DLD1 (cell line): Measurements from ENCODE around the gene SIM1.

Experiments used
- in situ Hi-C: cut with HindIII; loops from 2 replicates; pipeline ENCODE4 v1.10.0; 2017; ENCODE audit warnings: low sequenced_read_pairs

Gene SIM1

GRCh38 chr6:100433726-100434435, 30.8 kb downstream of the SIM1 start:
- in situ Hi-C loops = no loop called here

GRCh38 chr6:100432136-100432535, 32.6 kb downstream of the SIM1 start:
- in situ Hi-C loops = no loop called here

- in situ Hi-C loops = no loop called here
Measured at GRCh38 chr6:100430962-100431361, 33.8 kb downstream of the SIM1 start.

- in situ Hi-C loops = no loop called here
Measured at GRCh38 chr6:100427452-100427851, 37.3 kb downstream of the SIM1 start.

- in situ Hi-C loops = no loop called here
Measured at GRCh38 chr6:100426744-100427338, 37.9 kb downstream of the SIM1 start.

GRCh38 chr6:100426241-100426640, 38.5 kb downstream of the SIM1 start:
- in situ Hi-C loops = no loop called here

- in situ Hi-C loops = no loop called here
Measured at GRCh38 chr6:100420711-100421110, 44.0 kb downstream of the SIM1 start.

- in situ Hi-C loops = no loop called here
Measured at GRCh38 chr6:100417036-100417435, 47.7 kb downstream of the SIM1 start.

GRCh38 chr6:100415768-100416167, 49.0 kb downstream of the SIM1 start:
- in situ Hi-C loops = no loop called here

GRCh38 chr6:100412872-100413271, 51.8 kb downstream of the SIM1 start:
- in situ Hi-C loops = no loop called here

GRCh38 chr6:100404051-100404450, 60.7 kb downstream of the SIM1 start:
- in situ Hi-C loops = no loop called here

- in situ Hi-C loops = no loop called here
Measured at GRCh38 chr6:100393493-100393892, 71.2 kb downstream of the SIM1 start.

- in situ Hi-C loops = no loop called here
Measured at GRCh38 chr6:100392423-100392822, 72.3 kb downstream of the SIM1 start.

GRCh38 chr6:100388868-100389519, 75.7 kb downstream of the SIM1 start:
- in situ Hi-C loops = no loop called here

GRCh38 chr6:100382767-100383195, 81.9 kb downstream of the SIM1 start:
- in situ Hi-C loops = no loop called here

- in situ Hi-C loops = no loop called here
Measured at GRCh38 chr6:100382031-100382430, 82.7 kb downstream of the SIM1 start.

GRCh38 chr6:100381111-100381510, 83.6 kb downstream of the SIM1 start:
- in situ Hi-C loops = no loop called here

GRCh38 chr6:100379386-100379785, 85.3 kb downstream of the SIM1 start:
- in situ Hi-C loops = no loop called here

GRCh38 chr6:100378576-100378975, 86.1 kb downstream of the SIM1 start:
- in situ Hi-C loops = no loop called here

- in situ Hi-C loops = no loop called here
Measured at GRCh38 chr6:100376103-100376502, 88.6 kb downstream of the SIM1 start.

GRCh38 chr6:100372326-100373091, 92.2 kb downstream of the SIM1 start:
- in situ Hi-C loops = no loop called here
